ENCODE results near the gene CARMIL3. TPM values are rescaled to one million over a fixed set of nuclear protein-coding genes. Genes with fewer than 3 reads are reported as not detected.

The CARMIL3 gene
- total RNA-seq, 2 donors from 2014 or later, result 0.59 to 3.9 TPM

DNA sequence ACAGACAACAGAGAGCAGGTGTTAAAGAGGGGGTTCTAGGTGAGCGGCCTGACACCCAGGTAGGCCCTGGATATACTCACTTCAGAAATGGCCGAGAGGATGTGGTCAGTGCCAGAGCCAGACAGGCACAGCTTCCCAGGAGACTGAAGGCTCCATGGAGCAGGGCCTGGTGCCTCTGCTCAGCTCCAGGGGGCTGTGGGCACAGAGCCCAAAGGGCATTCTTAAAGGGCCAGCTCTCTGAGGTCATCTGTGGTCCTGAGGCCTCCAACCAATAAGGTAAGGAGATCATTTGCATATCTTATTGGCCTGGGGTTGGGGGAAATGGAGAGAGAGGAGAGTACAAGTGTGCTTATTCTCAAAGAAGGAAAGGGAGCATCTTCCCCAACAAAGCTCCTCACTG lies 32.6 kb downstream of the CARMIL3 start:
- intact Hi-C loops (cut with DNase I), result no loop called here
- 100% methylated on average over 2 of the region's 2 CpGs for WGBS
- TF ChIP-seq POLR2A (IDR thresholded peaks at IDR 0.05), result no peak
- TF ChIP-seq, protein P1, sequence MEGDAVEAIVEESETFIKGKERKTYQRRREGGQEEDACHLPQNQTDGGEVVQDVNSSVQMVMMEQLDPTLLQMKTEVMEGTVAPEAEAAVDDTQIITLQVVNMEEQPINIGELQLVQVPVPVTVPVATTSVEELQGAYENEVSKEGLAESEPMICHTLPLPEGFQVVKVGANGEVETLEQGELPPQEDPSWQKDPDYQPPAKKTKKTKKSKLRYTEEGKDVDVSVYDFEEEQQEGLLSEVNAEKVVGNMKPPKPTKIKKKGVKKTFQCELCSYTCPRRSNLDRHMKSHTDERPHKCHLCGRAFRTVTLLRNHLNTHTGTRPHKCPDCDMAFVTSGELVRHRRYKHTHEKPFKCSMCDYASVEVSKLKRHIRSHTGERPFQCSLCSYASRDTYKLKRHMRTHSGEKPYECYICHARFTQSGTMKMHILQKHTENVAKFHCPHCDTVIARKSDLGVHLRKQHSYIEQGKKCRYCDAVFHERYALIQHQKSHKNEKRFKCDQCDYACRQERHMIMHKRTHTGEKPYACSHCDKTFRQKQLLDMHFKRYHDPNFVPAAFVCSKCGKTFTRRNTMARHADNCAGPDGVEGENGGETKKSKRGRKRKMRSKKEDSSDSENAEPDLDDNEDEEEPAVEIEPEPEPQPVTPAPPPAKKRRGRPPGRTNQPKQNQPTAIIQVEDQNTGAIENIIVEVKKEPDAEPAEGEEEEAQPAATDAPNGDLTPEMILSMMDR (IDR thresholded peaks at IDR 0.05), result no peak
- TF ChIP-seq POLR2AphosphoS5 (IDR thresholded peaks at IDR 0.05), result no peak
- Histone ChIP-seq H3K4me3 (no peak overlapping the region), H3K9me3 (no peaks in the 10 kb centered on the region), H3K36me3 (no peaks in the 10 kb centered on the region), H3K4me1 (replicated peaks) (peaks cover 4% of the 10 kb centered on the region), H3K27ac (no peak overlapping the region), H3K27me3 (replicated peaks; ENCODE audit: insufficient read depth) (no peaks in the 10 kb centered on the region)
- no peak for DNase-seq (ENCODE audit: low spot score)

DNA sequence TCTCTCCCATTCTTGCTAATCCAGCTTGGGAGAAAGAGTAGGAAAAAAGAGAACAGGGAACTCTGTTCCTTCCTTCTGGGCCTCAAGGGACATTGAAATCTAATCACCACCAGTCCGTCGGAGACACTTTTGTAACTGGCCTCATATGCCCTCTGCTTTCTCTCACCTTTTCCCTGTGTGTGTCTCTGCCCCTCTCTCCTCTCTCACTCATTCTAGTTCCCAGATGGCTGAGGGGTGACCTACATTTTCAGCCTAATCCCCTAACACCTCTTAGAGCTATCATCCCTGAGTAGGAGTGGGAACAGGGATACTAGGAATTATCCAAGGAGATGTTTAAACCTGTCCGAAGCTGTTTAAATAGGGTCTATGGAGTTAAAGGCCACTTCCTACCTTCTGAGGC lies 33.4 kb downstream of the CARMIL3 start:
- TF ChIP-seq, protein P1 (IDR thresholded peaks at IDR 0.05), result no peak
- TF ChIP-seq POLR2AphosphoS5 (IDR thresholded peaks at IDR 0.05) (no peak), POLR2A (IDR thresholded peaks at IDR 0.05) (no peak)
- H3K4me3 ChIP-seq, result no peak overlapping the region
- H3K4me1 ChIP-seq (replicated peaks), result peaks cover 4% of the 10 kb centered on the region
- no peak overlapping the region for H3K27ac ChIP-seq
- H3K27me3 ChIP-seq (replicated peaks; ENCODE audit: insufficient read depth), result no peaks in the 10 kb centered on the region
- WGBS, result 95% methylated on average over 3 of the region's 3 CpGs
- no peak for DNase-seq (ENCODE audit: low spot score)
- intact Hi-C loops (cut with DNase I), result no loop called here
- no peaks in the 10 kb centered on the region for H3K9me3 ChIP-seq
- no peaks in the 10 kb centered on the region for H3K36me3 ChIP-seq

DNA sequence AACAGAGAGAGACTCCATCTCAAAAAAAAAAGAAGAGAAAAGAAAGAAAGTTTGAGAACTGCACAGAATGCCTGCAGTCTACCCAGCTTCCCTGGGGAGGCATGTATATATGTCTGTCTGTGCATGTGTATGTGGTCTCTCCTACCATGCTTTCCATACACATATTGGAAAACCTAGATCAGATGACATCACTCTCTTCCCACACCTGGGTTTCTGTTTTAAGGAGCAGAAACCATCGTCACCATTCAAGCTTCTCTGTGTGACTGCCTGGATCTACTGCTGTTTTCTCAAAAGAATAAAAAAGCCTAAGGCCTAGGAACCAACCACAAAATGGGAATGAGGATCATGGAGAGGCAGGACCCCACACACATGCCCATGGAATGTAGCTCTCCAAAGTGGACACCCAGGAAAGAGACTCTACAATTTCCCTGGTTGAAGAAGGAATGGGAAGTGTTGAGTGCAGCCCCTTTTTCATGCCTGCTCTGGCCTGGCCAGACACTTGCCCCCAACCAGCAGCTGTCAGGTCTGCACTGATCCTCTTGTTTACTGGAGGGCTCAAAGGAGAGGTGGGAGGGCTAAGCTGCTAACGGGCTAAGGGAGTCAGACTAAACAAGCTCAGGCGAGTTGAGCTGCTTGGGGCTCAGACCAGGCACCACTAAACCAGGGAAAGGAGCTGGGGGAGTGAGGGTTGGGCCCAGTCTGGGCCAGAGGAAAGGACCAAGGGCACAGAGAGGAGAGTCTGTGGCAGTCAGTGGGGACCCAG lies 34.6 kb downstream of the CARMIL3 start:
- no peak for DNase-seq (ENCODE audit: low spot score)
- Histone ChIP-seq H3K27ac (no peak overlapping the region), H3K36me3 (no peaks in the 10 kb centered on the region), H3K9me3 (no peaks in the 10 kb centered on the region), H3K27me3 (replicated peaks; ENCODE audit: insufficient read depth) (no peaks in the 10 kb centered on the region), H3K4me3 (no peak overlapping the region), H3K4me1 (replicated peaks) (no peaks in the 10 kb centered on the region)
- TF ChIP-seq POLR2AphosphoS5 (IDR thresholded peaks at IDR 0.05) (no peak), POLR2A (IDR thresholded peaks at IDR 0.05) (no peak)
- TF ChIP-seq, protein P1 (IDR thresholded peaks at IDR 0.05), result no peak
- intact Hi-C loops (cut with DNase I), result no loop called here
- WGBS, result 64% methylated on average over 3 of the region's 3 CpGs

DNA sequence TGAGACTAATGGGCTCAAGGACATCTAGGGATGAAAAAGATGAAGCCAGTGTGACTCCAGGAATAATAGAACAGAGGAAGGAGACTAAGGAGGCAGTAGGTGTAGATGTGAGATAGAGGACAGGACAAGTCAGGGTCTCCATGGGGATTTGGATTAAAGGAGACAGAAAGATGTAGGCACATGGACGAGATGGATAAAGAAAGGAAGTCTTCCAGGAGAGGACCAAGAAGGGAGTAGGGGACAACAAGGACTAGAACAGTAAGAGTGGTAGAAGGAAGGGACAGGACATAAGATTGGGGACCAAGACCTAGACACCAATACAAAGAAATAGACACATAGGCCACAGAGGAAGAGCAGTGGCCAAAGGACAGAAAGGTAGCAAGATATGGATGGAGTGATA lies 35.2 kb downstream of the CARMIL3 start:
- intact Hi-C loops (cut with DNase I), result no loop called here
- TF ChIP-seq POLR2AphosphoS5 (IDR thresholded peaks at IDR 0.05) (no peak), POLR2A (IDR thresholded peaks at IDR 0.05) (no peak)
- TF ChIP-seq, protein P1 (IDR thresholded peaks at IDR 0.05), result no peak
- no peaks in the 10 kb centered on the region for H3K27me3 ChIP-seq (replicated peaks; ENCODE audit: insufficient read depth)
- no peaks in the 10 kb centered on the region for H3K4me1 ChIP-seq (replicated peaks)
- H3K36me3 ChIP-seq, result no peaks in the 10 kb centered on the region
- WGBS, result 97% methylated on average over 1 of the region's 1 CpG
- no peak overlapping the region for H3K4me3 ChIP-seq
- H3K9me3 ChIP-seq, result no peaks in the 10 kb centered on the region
- H3K27ac ChIP-seq, result no peak overlapping the region
- DNase-seq (ENCODE audit: low spot score), result no peak

DNA sequence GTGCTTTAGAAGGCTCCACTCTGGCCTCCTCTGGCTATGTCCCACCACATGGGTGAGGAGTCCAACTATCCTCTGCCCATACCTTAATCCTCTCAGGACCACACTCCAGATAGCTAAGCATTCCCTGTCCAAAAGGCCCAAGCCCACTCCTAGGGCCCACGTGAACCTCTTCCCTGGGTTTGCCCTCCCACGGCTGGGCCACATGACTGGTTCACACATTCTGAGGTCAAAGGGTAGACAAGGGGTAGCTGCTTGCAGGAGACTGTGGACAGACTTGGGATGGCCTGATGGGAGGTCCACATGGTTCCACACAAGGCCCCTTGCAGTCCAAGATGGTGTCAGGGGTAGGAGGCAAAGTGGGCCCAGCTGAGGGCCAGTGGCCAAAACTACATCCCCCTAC lies 36.3 kb downstream of the CARMIL3 start:
- WGBS, result 88% methylated on average over 2 of the region's 2 CpGs
- DNase-seq (ENCODE audit: low spot score), result no peak

More for the DNA sequence above, 36.3 kb downstream of the CARMIL3 start:
- TF ChIP-seq POLR2A (IDR thresholded peaks at IDR 0.05) (no peak), POLR2AphosphoS5 (IDR thresholded peaks at IDR 0.05) (no peak)
- TF ChIP-seq, protein P1 (IDR thresholded peaks at IDR 0.05), result no peak
- Histone ChIP-seq H3K4me3 (no peak overlapping the region), H3K4me1 (replicated peaks) (no peaks in the 10 kb centered on the region), H3K9me3 (no peaks in the 10 kb centered on the region), H3K36me3 (no peaks in the 10 kb centered on the region), H3K27me3 (replicated peaks; ENCODE audit: insufficient read depth) (no peaks in the 10 kb centered on the region), H3K27ac (no peak overlapping the region)
- intact Hi-C loops (cut with DNase I), result no loop called here

Data from prostate gland (tissue), 2 donors.